Measurements from ENCODE around the gene TCF7L1.

Gene TCF7L1

GRCh38 chr2:85264471-85264870 lies 131.3 kb downstream of the TCF7L1 start:
- TF ChIP-seq, protein P1, sequence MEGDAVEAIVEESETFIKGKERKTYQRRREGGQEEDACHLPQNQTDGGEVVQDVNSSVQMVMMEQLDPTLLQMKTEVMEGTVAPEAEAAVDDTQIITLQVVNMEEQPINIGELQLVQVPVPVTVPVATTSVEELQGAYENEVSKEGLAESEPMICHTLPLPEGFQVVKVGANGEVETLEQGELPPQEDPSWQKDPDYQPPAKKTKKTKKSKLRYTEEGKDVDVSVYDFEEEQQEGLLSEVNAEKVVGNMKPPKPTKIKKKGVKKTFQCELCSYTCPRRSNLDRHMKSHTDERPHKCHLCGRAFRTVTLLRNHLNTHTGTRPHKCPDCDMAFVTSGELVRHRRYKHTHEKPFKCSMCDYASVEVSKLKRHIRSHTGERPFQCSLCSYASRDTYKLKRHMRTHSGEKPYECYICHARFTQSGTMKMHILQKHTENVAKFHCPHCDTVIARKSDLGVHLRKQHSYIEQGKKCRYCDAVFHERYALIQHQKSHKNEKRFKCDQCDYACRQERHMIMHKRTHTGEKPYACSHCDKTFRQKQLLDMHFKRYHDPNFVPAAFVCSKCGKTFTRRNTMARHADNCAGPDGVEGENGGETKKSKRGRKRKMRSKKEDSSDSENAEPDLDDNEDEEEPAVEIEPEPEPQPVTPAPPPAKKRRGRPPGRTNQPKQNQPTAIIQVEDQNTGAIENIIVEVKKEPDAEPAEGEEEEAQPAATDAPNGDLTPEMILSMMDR (IDR thresholded peaks at IDR 0.05; ENCODE audit: control insufficient read depth, insufficient read depth, low read depth, low read length, missing control alignments): no peak
- DNase-seq (ENCODE audit: low read depth): no peak

GRCh38 chr2:85265304-85265703 lies 132.1 kb downstream of the TCF7L1 start:
- no peak for DNase-seq (ENCODE audit: low read depth)
- H3K4me3 ChIP-seq (ENCODE audit: control insufficient read depth, low read depth, low read length): no peak overlapping the region
- TF ChIP-seq, protein P1 (IDR thresholded peaks at IDR 0.05; ENCODE audit: control insufficient read depth, insufficient read depth, low read depth, low read length, missing control alignments): no peak

More at GRCh38 chr2:85264471-85264870, 131.3 kb downstream of the TCF7L1 start:
- H3K4me3 ChIP-seq (ENCODE audit: control insufficient read depth, low read depth, low read length): no peak overlapping the region

GRCh38 chr2:85266146-85267041 lies 133.2 kb downstream of the TCF7L1 start:
- DNase-seq (ENCODE audit: low read depth): no peak
- TF ChIP-seq, protein P1 (IDR thresholded peaks at IDR 0.05; ENCODE audit: control insufficient read depth, insufficient read depth, low read depth, low read length, missing control alignments): peak; percentile 86
- no peak overlapping the region for H3K4me3 ChIP-seq (ENCODE audit: control insufficient read depth, low read depth, low read length)

DNA sequence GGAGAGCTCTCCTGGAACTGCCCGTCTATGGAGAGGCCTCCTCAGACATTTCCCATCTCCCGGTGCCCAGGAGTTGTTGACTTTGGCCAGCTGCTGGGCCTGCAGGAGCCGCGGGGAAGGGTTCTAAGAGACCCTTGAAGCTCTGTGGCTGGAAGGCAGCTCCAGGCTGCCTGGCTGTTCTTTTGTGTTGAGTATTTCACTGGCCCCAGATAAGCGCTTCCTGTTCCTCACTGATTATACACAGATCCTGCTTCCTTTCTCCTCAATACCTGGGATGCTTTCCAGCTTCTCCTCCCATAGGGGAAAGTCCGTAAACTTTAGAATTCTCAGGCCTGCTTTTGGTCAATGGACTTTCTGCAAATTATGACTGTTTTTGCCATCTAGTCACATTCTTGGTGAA lies 136.8 kb downstream of the TCF7L1 start:
- TF ChIP-seq, protein P1 (IDR thresholded peaks at IDR 0.05; ENCODE audit: control insufficient read depth, insufficient read depth, low read depth, low read length, missing control alignments): no peak
- no peak overlapping the region for H3K4me3 ChIP-seq (ENCODE audit: control insufficient read depth, low read depth, low read length)
- DNase-seq (ENCODE audit: low read depth): no peak

GRCh38 chr2:85272357-85272756 lies 139.2 kb downstream of the TCF7L1 start:
- no peak overlapping the region for H3K4me3 ChIP-seq (ENCODE audit: control insufficient read depth, low read depth, low read length)
- DNase-seq (ENCODE audit: low read depth): no peak
- TF ChIP-seq, protein P1 (IDR thresholded peaks at IDR 0.05; ENCODE audit: control insufficient read depth, insufficient read depth, low read depth, low read length, missing control alignments): no peak

GRCh38 chr2:85273738-85274731 lies 140.8 kb downstream of the TCF7L1 start:
- TF ChIP-seq, protein P1 (IDR thresholded peaks at IDR 0.05; ENCODE audit: control insufficient read depth, insufficient read depth, low read depth, low read length, missing control alignments): no peak
- no peak overlapping the region for H3K4me3 ChIP-seq (ENCODE audit: control insufficient read depth, low read depth, low read length)
- DNase-seq (ENCODE audit: low read depth): no peak
